ENCODE data around the gene ALMS1. TPM values are rescaled to one million over a fixed set of nuclear protein-coding genes. Genes with fewer than 3 reads are reported as not detected.

ALMS1 gene
- polyA plus RNA-seq, 1 experiment, result 9.3 TPM

DNA sequence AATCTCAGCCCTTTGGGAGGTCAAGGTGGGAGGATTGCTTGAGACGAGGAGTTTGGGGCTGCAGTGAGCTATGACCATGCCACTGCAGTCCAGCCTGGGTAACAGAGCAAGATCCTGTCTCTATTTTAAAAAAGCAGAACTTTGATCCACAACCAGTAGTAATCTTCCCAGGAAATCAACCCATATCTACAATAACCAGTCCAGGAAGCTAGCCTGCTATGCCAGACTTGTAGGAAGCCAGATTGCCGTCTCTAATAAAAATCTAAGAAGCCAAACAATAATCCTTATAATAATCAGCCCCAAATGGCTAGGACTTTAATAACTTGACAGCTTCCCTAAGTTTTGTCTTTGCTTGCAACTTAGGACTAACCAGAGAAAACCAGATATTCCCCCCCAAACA, 9.0 kb upstream of the ALMS1 start:
- POLR2A ChIA-PET, result no interaction called here
- CTCF ChIA-PET, result no interaction called here
- no peak for DNase-seq (ENCODE audit: low read depth, low spot score)

DNA sequence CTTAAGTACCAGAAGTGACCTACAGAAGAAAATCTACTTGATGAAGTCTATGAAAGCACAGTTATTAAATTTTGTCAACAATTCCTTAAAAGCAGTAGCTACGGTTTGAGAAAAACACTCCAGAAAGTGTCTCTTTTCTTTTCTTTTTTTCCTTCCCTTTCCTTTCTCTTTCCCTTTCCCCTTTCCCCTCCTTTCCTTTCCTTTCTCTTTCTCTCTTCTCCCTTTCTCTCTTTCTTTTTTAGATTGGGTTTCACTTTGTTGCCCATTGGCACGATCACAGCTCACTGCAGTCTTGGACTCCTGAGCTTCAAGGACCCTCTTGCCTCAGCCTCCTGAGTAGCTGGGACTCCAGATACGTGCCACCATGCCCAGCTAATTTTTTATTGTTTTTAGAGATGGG, 2.6 kb upstream of the ALMS1 start:
- POLR2A ChIA-PET, result no interaction called here
- no peaks in the 10 kb centered on the region; the same call in 1 of the 2 replicates for H3K9me3 ChIP-seq (ENCODE audit: control insufficient read depth, insufficient read depth, low read length)
- TF ChIP-seq CTCF (IDR thresholded peaks at IDR 0.05; ENCODE audit: low read depth, low read length), result no peak
- H3K27me3 ChIP-seq (ENCODE audit: control insufficient read depth, insufficient read depth, low read length), result peaks cover 13% of the 10 kb centered on the region
- H3K4me3 ChIP-seq (ENCODE audit: low read depth, low read length), result no peak overlapping the region
- no peak for DNase-seq (ENCODE audit: low read depth, low spot score)
- H3K27ac ChIP-seq (ENCODE audit: low read depth, low read length), result no peak overlapping the region
- CTCF ChIA-PET, result no interaction called here

More for the DNA sequence above, 9.0 kb upstream of the ALMS1 start:
- no peak for TF ChIP-seq CTCF (IDR thresholded peaks at IDR 0.05; ENCODE audit: low read depth, low read length)
- H3K4me3 ChIP-seq (ENCODE audit: low read depth, low read length), result no peak overlapping the region
- H3K9me3 ChIP-seq (ENCODE audit: control insufficient read depth, insufficient read depth, low read length), result no peaks in the 10 kb centered on the region
- H3K27ac ChIP-seq (ENCODE audit: low read depth, low read length), result no peak overlapping the region
- H3K27me3 ChIP-seq (ENCODE audit: control insufficient read depth, insufficient read depth, low read length), result peaks cover 22% of the 10 kb centered on the region

DNA sequence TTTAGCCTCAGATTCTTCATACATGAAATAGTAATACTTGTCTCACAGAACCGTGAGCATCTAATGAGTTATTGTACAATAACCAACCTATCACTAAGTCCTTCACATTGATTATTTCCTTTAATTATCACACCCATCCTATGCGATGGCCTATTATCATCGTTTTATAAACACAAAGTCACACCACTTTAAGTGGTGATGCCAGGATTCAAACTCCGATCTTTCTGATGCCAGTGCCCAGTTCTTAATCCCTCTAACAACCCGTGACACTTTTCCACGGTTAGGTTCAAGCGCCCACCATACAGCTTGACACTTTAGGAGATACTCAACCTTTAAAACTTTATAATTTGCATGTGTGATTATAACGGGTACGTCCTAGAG, 523 bp upstream of the ALMS1 start:
- Histone ChIP-seq H3K27ac (ENCODE audit: low read depth, low read length) (peak overlapping the region; percentile 22), H3K27me3 (ENCODE audit: control insufficient read depth, insufficient read depth, low read length) (peaks cover 6% of the 10 kb centered on the region), H3K4me3 (ENCODE audit: low read depth, low read length) (peak overlapping the region; percentile 72), H3K9me3 (ENCODE audit: control insufficient read depth, insufficient read depth, low read length) (no peaks in the 10 kb centered on the region; the same call in 1 of the 2 replicates)
- no peak for TF ChIP-seq CTCF (IDR thresholded peaks at IDR 0.05; ENCODE audit: low read depth, low read length)
- DNase-seq (ENCODE audit: low read depth, low spot score), result no peak
- POLR2A ChIA-PET, result interaction anchor here (0.6 to 1.6 kb wide), 4 partner anchors 94 to 352 kb away, joined by 4 to 11 read pairs (median 6); partner anchors contain the start of genes CCT7, PRADC1 and TPRKB
- CTCF ChIA-PET, result interaction anchor here (0.7 kb wide), 1 partner anchor 23 kb away, joined by 3 read pairs; no protein-coding TSS in a partner anchor

DNA sequence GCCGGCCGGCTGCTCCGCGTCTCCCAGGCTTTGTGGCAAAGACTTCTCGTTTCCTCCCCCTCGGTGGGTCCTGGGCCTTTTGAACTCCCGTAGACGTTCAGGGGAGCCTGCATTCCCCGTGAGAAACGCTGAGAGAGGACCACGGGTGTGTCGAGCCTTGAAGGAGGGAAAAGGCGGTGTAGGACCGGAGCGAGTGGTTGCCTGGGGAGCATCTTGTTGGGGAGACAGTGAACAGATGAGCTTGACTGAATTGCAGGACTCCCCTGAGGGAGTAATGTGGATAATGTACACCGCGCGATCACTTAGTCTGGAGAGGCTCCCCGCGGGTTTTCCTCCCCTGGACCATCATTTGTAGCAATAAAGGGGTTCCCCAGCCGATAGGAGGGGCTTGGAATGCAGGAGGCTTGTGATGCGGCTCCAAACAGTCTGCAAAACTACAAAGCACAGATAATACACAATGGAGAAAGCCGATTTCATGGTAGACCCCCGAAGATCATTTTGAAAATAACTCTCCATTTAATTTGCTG, 769 bp downstream of the ALMS1 start:
- no peak for DNase-seq (ENCODE audit: low read depth, low spot score)
- H3K27ac ChIP-seq (ENCODE audit: low read depth, low read length), result peak overlapping the region; percentile 85
- no peak for TF ChIP-seq CTCF (IDR thresholded peaks at IDR 0.05; ENCODE audit: low read depth, low read length)
- POLR2A ChIA-PET, result interaction anchor here (1.3 to 1.6 kb wide), 3 partner anchors 96 to 351 kb away, joined by 4 to 6 read pairs (median 5); partner anchors contain the start of genes CCT7, PRADC1 and TPRKB
- no peaks in the 10 kb centered on the region; the same call in 1 of the 2 replicates for H3K9me3 ChIP-seq (ENCODE audit: control insufficient read depth, insufficient read depth, low read length)
- CTCF ChIA-PET, result no interaction called here
- peak overlapping the region; percentile 72 for H3K4me3 ChIP-seq (ENCODE audit: low read depth, low read length)
- peaks cover 2% of the 10 kb centered on the region for H3K27me3 ChIP-seq (ENCODE audit: control insufficient read depth, insufficient read depth, low read length)

DNA sequence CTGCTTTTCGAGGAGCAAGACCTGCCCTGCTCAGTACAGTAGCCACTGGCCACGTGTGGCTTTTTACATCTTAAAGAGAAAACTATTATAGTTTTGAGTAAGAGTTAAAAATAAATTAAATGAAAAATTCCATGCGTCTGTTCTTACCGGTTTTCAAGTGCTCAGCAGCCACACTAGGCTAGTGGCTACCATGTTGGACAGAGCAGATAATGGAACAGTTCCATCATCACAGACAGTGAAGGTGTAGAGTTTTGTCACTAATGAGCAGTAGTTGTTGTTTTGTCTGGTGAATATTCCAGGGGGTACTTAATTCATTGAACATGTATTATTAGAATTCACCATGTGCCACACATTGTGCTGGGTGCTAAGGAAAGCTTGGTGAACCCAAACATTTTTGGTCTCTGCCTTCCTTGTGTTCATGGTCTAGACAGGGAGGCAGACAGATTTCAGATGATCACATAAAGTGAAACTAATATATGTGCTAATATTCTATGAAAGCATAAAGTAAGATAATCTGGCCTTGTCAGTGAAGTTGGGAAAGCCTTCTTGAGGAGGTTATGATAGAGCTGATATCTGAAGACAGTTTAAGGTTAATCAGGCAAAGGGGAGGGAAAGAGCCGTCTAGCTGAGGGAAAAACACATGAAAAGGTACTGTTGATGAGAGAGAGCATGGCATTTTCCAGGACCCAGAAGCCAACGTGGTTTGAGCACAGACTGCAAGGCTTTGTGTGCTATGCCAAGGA, 1.4 kb downstream of the ALMS1 start:
- no peaks in the 10 kb centered on the region; the same call in 1 of the 2 replicates for H3K9me3 ChIP-seq (ENCODE audit: control insufficient read depth, insufficient read depth, low read length)
- ChIA-PET CTCF (interaction anchor here (0.5 kb wide), 1 partner anchor 23 kb away, joined by 3 read pairs; no protein-coding TSS in a partner anchor), POLR2A (no interaction called here)
- H3K4me3 ChIP-seq (ENCODE audit: low read depth, low read length), result peak overlapping the region; percentile 72
- no peak for DNase-seq (ENCODE audit: low read depth, low spot score)
- no peak for TF ChIP-seq CTCF (IDR thresholded peaks at IDR 0.05; ENCODE audit: low read depth, low read length)
- H3K27me3 ChIP-seq (ENCODE audit: control insufficient read depth, insufficient read depth, low read length), result peaks cover 2% of the 10 kb centered on the region
- no peak overlapping the region for H3K27ac ChIP-seq (ENCODE audit: low read depth, low read length)
